T47D (cell line): ENCODE results near the gene GSG1.
"Not testable (repeated sequence)": the region's sequence is repeated elsewhere in the genome, so short reads cannot be mapped to it uniquely, and the experiment has no call there.

Experiments used
- DNase-seq, 2 experiments: peaks; one replicate each; pipeline versions ENCODE4 v3.0.0 to v3.0.0-alpha.2; 2011 to 2012; ENCODE audit warnings: low read depth in 1 of 2, low spot score in 1 of 2
- JUND ChIP-seq: IDR thresholded peaks from 2 replicates; pipeline ENCODE4 v1.6.1; 2012; ENCODE audit warnings: low read depth
- in situ Hi-C: cut with HindIII; loops from 2 replicates; pipeline ENCODE4 v1.10.0; 2016; ENCODE audit warnings: low sequenced_read_pairs, low pct_unique_long_range_greater_than_20kb

Gene GSG1

GRCh38 chr12:13095266-13095995 is 8.0 kb downstream of the GSG1 start:
- no peak for DNase-seq
- TF ChIP-seq JUND, result no peak
- in situ Hi-C loops, result no loop called here

- in situ Hi-C loops, result no loop called here
- no peak for DNase-seq
These were observed 9.1 kb downstream of the GSG1 start for GRCh38 chr12:13094367-13094766.

GRCh38 chr12:13093848-13094220 is 9.6 kb downstream of the GSG1 start:
- in situ Hi-C loops, result no loop called here

More at GRCh38 chr12:13094367-13094766, 9.1 kb downstream of the GSG1 start:
- TF ChIP-seq JUND, result no peak

GRCh38 chr12:13093191-13093847 is 10.1 kb downstream of the GSG1 start:
- no peak for DNase-seq
- in situ Hi-C loops, result no loop called here
- no peak for TF ChIP-seq JUND

More at GRCh38 chr12:13093848-13094220, 9.6 kb downstream of the GSG1 start:
- no peak for TF ChIP-seq JUND
- DNase-seq, result no peak

DNA sequence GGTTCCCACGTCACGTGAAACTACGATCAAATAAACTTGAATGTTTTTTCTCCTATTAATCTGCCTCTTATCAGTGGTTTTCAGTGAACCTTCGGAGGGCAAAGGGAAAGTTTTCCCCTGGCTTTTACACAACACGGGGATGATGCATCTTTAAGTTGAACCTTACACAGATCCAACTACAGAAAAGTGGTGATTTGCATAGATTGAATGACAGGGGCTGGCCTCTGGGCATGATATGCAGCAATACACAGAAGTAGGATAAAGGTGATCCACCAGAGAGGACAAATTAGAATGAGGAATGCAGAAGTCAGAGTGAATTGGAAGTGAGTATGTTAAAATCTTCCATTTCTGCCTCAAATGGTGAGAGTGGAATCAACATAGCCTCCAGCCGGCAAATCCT is 11.6 kb downstream of the GSG1 start:
- no peak for TF ChIP-seq JUND
- in situ Hi-C loops, result no loop called here
- DNase-seq, result no peak

DNA sequence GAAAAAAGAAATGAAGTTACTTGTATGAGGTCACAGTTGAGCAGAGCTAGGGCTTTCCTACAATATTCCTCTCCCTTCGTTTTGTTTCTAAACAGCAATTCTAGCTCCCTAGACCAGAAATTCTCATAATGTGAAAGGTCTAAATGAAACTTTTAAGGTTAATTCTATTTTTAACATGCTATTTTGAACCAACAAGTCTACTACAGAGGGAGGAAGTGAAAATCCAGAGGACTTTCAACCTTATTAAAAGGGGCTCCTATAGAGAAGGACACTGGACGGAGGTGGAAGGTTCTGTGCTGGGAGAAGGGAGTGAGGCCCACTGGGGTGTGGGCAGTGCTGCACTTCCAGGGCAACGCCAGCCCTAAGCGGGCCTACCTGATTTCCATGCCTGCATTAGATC is 13.4 kb downstream of the GSG1 start:
- in situ Hi-C loops, result no loop called here
- no peak for DNase-seq
- no peak for TF ChIP-seq JUND

- DNase-seq, result no peak
- no peak for TF ChIP-seq JUND
- in situ Hi-C loops, result no loop called here
These were observed 15.0 kb downstream of the GSG1 start for GRCh38 chr12:13088496-13088895.

DNA sequence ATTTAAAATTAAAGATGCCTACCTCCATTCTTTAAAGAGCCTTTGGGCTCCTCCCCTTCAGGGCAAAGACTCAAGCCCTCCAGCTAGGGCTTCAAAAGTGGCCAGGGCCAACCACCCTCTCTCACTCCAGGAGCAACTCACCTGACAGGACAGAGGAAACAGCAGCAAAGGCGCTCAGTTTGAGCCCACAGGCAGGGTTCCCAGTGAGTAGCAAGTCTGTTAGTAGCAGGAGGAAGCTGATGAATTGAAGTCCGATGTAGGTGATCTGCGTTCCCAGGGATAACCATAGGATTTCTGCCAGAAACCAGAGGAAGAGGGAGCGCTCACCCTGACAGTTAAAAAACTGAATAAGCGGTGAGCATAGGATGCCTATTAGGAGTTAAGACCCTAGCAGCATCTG is 15.7 kb downstream of the GSG1 start:
- in situ Hi-C loops, result no loop called here
- DNase-seq, result no peak
- no peak for TF ChIP-seq JUND

GRCh38 chr12:13085968-13086686 is 17.3 kb downstream of the GSG1 start:
- no peak for DNase-seq
- in situ Hi-C loops, result no loop called here
- TF ChIP-seq JUND, result no peak

DNA sequence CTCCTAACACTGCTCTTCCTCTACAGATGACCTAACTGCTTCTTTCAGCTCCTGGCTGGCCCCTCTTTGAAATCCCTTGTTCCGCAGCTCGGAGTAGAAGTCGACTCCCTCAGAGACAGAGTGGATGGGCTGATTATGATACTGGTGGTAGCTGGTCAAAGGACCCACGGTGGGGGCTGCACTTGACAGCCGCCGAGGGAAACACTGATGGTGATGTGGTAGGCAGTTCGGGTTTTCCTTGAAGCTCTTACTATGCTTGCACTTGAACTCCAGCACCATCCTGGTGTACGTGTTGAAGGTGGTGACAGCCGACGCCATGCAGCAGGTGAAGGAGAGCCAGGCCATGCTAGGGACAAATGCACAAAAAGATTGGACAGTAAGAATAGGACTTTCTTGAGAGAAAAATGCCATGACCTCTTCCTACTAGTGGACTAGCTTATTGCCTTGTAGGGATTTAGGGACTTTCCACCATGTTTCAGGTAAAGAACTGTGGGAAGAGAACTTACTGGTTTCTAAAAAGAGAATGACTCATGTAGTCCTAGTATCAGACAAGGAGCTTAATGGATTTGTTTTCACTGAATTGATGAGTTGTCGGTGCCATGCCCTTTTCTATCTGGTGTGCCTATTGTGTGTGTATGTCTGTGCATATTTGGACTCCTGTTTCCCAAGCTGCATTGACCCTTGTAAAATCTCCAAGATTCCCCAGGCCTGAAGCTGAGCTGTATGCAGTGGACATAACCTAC is 18.4 kb downstream of the GSG1 start:
- DNase-seq, result no peak
- in situ Hi-C loops, result no loop called here
- TF ChIP-seq JUND, result no peak

DNA sequence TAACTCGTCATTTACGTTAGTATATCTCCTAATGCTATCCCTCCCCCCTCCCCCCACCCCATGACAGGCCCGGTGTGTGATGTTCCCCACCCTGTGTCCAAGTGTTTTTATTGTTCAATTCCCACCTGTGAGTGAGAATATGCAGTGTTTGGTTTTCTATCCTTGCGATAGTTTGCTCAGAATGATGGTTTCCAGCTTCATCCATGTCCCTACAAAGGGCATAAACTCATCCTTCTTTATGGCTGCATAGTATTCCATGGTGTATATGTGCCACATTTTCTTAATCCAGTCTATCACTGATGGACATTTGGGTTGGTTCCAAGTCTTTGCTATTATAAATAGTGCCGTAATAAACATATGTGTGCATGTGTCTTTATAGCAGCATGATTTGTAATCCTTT is 19.8 kb downstream of the GSG1 start:
- DNase-seq, in situ Hi-C loops: not testable (repeated sequence)

DNA sequence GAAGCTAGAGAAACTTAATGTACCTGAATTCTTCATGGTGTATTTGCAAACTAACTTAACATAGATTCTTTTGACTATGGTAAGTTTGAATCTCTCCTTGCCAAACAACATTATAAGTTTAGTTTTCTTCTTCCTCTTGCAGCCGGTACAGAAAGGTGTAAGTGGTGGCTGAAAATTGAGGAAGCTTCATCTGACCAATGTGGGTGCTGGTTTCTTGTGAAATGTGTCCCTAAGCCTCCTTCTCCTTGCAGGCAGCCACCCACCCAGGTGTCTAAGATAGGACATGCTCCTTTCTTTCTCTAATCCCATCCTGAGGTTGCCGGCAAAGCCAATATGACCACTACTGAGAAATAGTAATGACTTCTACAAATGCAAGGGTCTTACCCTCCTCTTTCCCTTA is 20.6 kb downstream of the GSG1 start:
- in situ Hi-C loops, result no loop called here
- no peak for TF ChIP-seq JUND
- DNase-seq, result no peak
